ENCODE data around the gene PAX7.
"Not testable (repeated sequence)": the region's sequence is repeated elsewhere in the genome, so short reads cannot be mapped to it uniquely, and the experiment has no call there.

Gene PAX7

GRCh38 chr1:18630511-18631495 lies at the start of gene PAX7:
PAX7 (plus strand) TSS chr1:18630846; CDS start chr1:18631604, 758 bp downstream.
- no peak for DNase-seq

GRCh38 chr1:18581420-18581880 lies 49.2 kb upstream of the PAX7 start:
- DNase-seq = no peak

- DNase-seq = no peak
These were observed 47.8 kb upstream of the PAX7 start for GRCh38 chr1:18582890-18583289.

GRCh38 chr1:18583326-18583941 lies 47.2 kb upstream of the PAX7 start:
- DNase-seq = no peak

- DNase-seq = not testable (repeated sequence)
These were observed 44.6 kb upstream of the PAX7 start for GRCh38 chr1:18586016-18586415.

GRCh38 chr1:18588093-18588492 lies 42.6 kb upstream of the PAX7 start:
- DNase-seq = no peak

- no peak for DNase-seq
These were observed 38.3 kb upstream of the PAX7 start for GRCh38 chr1:18592368-18592767.

- peak; percentile 19 for DNase-seq
These were observed 33.2 kb upstream of the PAX7 start for GRCh38 chr1:18597160-18598042.

- no peak for DNase-seq
These were observed 31.6 kb upstream of the PAX7 start for GRCh38 chr1:18599086-18599485.

- no peak for DNase-seq
These were observed 30.9 kb upstream of the PAX7 start for GRCh38 chr1:18599704-18600103.

- no peak for DNase-seq
These were observed 28.0 kb upstream of the PAX7 start for GRCh38 chr1:18602533-18603211.

- DNase-seq = no peak
These were observed 27.3 kb upstream of the PAX7 start for GRCh38 chr1:18603212-18603852.

GRCh38 chr1:18606443-18607288 lies 24.0 kb upstream of the PAX7 start:
- DNase-seq = no peak

- DNase-seq = no peak
These were observed 23.3 kb upstream of the PAX7 start for GRCh38 chr1:18607289-18607760.

GRCh38 chr1:18608534-18608933 lies 22.1 kb upstream of the PAX7 start:
- no peak for DNase-seq

GRCh38 chr1:18611311-18611710 lies 19.3 kb upstream of the PAX7 start:
- DNase-seq = no peak

- DNase-seq = no peak
These were observed 18.6 kb upstream of the PAX7 start for GRCh38 chr1:18612073-18612472.

GRCh38 chr1:18614069-18614735 lies 16.4 kb upstream of the PAX7 start:
- no peak for DNase-seq

GRCh38 chr1:18618546-18619466 lies 11.8 kb upstream of the PAX7 start:
- no peak for DNase-seq
